NT2/D1 (cell line): Measurements from ENCODE around the gene PHF13.

Experiments used
- SUZ12 ChIP-seq: IDR thresholded peaks from 2 replicates; pipeline ENCODE4 v1.6.1; 2011; ENCODE audit not compliant: insufficient read length, insufficient read depth; ENCODE audit errors: extremely low read depth
- YY1 ChIP-seq: IDR thresholded peaks from 2 replicates; pipeline ENCODE4 v1.6.1; 2011; ENCODE audit not compliant: insufficient read length, insufficient read depth
- ZNF274 ChIP-seq: IDR thresholded peaks from 2 replicates; pipeline ENCODE4 v1.6.1; 2011; ENCODE audit warnings: mild to moderate bottlenecking, low read depth, low read length

GRCh38 chr1:6594977-6595740, 18.4 kb upstream of the PHF13 start:
- no peak for TF ChIP-seq ZNF274
- no peak for TF ChIP-seq YY1
- no peak for TF ChIP-seq SUZ12
